HEK293 (cell line): ENCODE results near the gene COL5A3.

Experiments
- CTCF ChIA-PET: fragments of 350-600 bp; formaldehyde crosslinking; extraction: SDS; loops from one replicate; lab custom pipeline; 2021; ENCODE audit warnings: antibody characterized with exemption; lab: Yijun Ruan, JAX
- POLR2A ChIA-PET: fragments of 300-600 bp; formaldehyde crosslinking; extraction: SDS; loops from one replicate; lab custom pipeline; 2020; ENCODE audit warnings: antibody characterized with exemption, inconsistent platforms; lab: Yijun Ruan, JAX
- H3K27ac ChIP-seq: fragments of 200-500 bp; sonication (Bioruptor generic); 2 replicates; pipeline ENCODE4 v1.5.1; 2014; ENCODE audit warnings: low read depth, low read length, control low read depth, inconsistent platforms; ENCODE audit errors: extremely low read depth
- H3K36me3 ChIP-seq, 2 experiments: fragments of 200-500 bp in 1 of 2; sonication (Bioruptor generic) in 1 of 2; 1 replicate in 1 of 2; 2 replicates in 1 of 2; pipeline ENCODE4 v1.5.1; 2014 to 2017; ENCODE audit warnings: inconsistent platforms in 2 of 2, low read length in 2 of 2; ENCODE audit not compliant: control insufficient read depth in 2 of 2, insufficient read depth in 1 of 2
- H3K4me1 ChIP-seq: fragments of 200-500 bp; sonication (Bioruptor generic); 2 replicates; pipeline ENCODE4 v1.5.1; 2014; ENCODE audit warnings: mild to moderate bottlenecking, low read length, inconsistent platforms; ENCODE audit not compliant: control insufficient read depth, insufficient read depth
- H3K4me3 ChIP-seq: 2 replicates; pipeline ENCODE4 v1.5.1; 2011; ENCODE audit warnings: low read depth, mild to moderate bottlenecking, control low read depth, low read length, moderate library complexity
- H3K9me3 ChIP-seq: fragments of 200-500 bp; sonication (Bioruptor generic); 2 replicates; pipeline ENCODE4 v1.5.1; 2014; ENCODE audit warnings: low read depth, low read length, inconsistent platforms; ENCODE audit not compliant: control insufficient read depth, insufficient read depth
- GLIS1 ChIP-seq: fragments of 450-650 bp; formaldehyde crosslinking; IDR thresholded peaks from 2 replicates; pipeline ENCODE4 v1.5.1; 2016; ENCODE audit warnings: missing biosample characterization, missing genetic modification characterization
- GLIS2 ChIP-seq: fragments of 450-650 bp; formaldehyde crosslinking; IDR thresholded peaks from 2 replicates; pipeline ENCODE4 v1.5.1; 2016; ENCODE audit warnings: missing biosample characterization, missing genetic modification characterization
- REPIN1 ChIP-seq: fragments of 450-650 bp; formaldehyde crosslinking; IDR thresholded peaks from 2 replicates; pipeline ENCODE4 v1.5.1; 2017; ENCODE audit warnings: missing biosample characterization, missing genetic modification characterization, low read depth
- SP7 ChIP-seq: fragments of 450-650 bp; formaldehyde crosslinking; IDR thresholded peaks from 2 replicates; pipeline ENCODE4 v1.5.1; 2016; ENCODE audit warnings: missing biosample characterization, missing genetic modification characterization
- TCF7L2 ChIP-seq: IDR thresholded peaks from 2 replicates; pipeline ENCODE4 v1.6.1; 2011; ENCODE audit warnings: low read depth, mild to moderate bottlenecking, inconsistent platforms, low read length, moderate library complexity, borderline replicate concordance
- TRIM28 ChIP-seq: IDR thresholded peaks from 2 replicates; pipeline ENCODE4 v1.6.1; 2011; ENCODE audit warnings: low read length, control low read depth, borderline replicate concordance
- ZBTB20 ChIP-seq: fragments of 450-650 bp; formaldehyde crosslinking; IDR thresholded peaks from 2 replicates; pipeline ENCODE4 v1.5.1; 2016; ENCODE audit warnings: missing biosample characterization, missing genetic modification characterization
- ZBTB48 ChIP-seq: fragments of 450-650 bp; formaldehyde crosslinking; IDR thresholded peaks from 2 replicates; pipeline ENCODE4 v1.5.1; 2016; ENCODE audit warnings: missing biosample characterization, missing genetic modification characterization
- ZNF140 ChIP-seq: fragments of 450-650 bp; formaldehyde crosslinking; IDR thresholded peaks from 2 replicates; pipeline ENCODE4 v1.5.1; 2016; ENCODE audit warnings: missing biosample characterization, missing genetic modification characterization
- ZNF223 ChIP-seq: fragments of 450-650 bp; formaldehyde crosslinking; IDR thresholded peaks from 2 replicates; pipeline ENCODE4 v1.5.1; 2016; ENCODE audit warnings: missing biosample characterization, missing genetic modification characterization
- ZNF600 ChIP-seq: fragments of 450-650 bp; formaldehyde crosslinking; IDR thresholded peaks from 2 replicates; pipeline ENCODE4 v1.5.1; 2016; ENCODE audit warnings: missing biosample characterization, missing genetic modification characterization
- ZNF768 ChIP-seq: fragments of 450-650 bp; formaldehyde crosslinking; IDR thresholded peaks from 2 replicates; pipeline ENCODE4 v1.5.1; 2018; ENCODE audit warnings: missing biosample characterization, mild to moderate bottlenecking, missing genetic modification characterization
- TF ChIP-seq, protein P1 (sequence below): fragments of 450-650 bp; formaldehyde crosslinking; conservative IDR thresholded peaks from 2 replicates; pipeline ENCODE4 v1.5.1; 2016; ENCODE audit warnings: low read depth, missing biosample characterization, missing genetic modification characterization
- TF ChIP-seq, protein P2 (sequence below): fragments of 450-650 bp; formaldehyde crosslinking; IDR thresholded peaks from 2 replicates; pipeline ENCODE4 v1.5.1; 2016; ENCODE audit warnings: missing biosample characterization, missing genetic modification characterization, borderline replicate concordance
- TF ChIP-seq, protein P3 (sequence below): fragments of 450-650 bp; formaldehyde crosslinking; IDR thresholded peaks from 2 replicates; pipeline ENCODE4 v1.5.1; 2016; ENCODE audit warnings: missing biosample characterization, missing genetic modification characterization
- TF ChIP-seq, protein P4 (sequence below): fragments of 450-650 bp; formaldehyde crosslinking; IDR thresholded peaks from 2 replicates; pipeline ENCODE4 v1.5.1; 2016; ENCODE audit warnings: missing biosample characterization, missing genetic modification characterization

Gene COL5A3

DNA sequence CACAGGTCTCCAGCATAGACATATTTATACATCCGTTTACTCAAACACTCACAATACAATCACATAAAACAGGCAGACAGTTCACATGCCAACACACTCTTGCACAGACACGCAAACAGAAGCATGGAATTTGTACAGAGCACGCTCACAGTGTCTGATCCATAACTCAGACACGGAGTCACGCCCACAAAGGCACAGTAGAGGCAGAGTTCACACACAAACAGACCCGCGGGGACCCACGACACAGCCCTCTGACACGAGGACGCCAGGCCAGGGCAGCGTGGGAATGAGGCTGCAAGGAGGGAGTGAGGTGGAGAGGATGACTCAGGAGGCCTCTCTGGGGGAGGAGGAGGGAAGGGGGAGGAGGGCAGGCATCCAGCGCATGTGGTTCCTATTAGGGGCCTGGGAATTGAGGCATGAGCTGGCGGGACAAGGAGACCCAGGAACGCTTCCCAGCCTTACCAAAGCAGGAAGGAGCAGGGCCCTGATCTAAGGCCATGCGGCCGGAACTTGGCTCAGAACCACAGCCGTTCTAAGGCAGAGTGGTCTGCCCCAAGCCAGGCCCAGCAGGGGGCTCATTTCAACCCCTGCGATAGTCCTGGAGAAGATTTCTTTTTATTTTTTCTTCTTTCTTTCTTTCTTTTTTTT lies 64.9 kb downstream of the COL5A3 start (continued):
- TF ChIP-seq REPIN1 (tag by site-specific recombination) = no peak
- peak; percentile 95 for TF ChIP-seq ZNF223 (tag by site-specific recombination)
- no peak for TF ChIP-seq ZNF140 (tag by site-specific recombination)
- peak; percentile 61 for TF ChIP-seq GLIS2
- peak; percentile 60; the same call in 1 of the 2 replicates for TF ChIP-seq SP7 (tag by site-specific recombination)
- TF ChIP-seq, protein P1, sequence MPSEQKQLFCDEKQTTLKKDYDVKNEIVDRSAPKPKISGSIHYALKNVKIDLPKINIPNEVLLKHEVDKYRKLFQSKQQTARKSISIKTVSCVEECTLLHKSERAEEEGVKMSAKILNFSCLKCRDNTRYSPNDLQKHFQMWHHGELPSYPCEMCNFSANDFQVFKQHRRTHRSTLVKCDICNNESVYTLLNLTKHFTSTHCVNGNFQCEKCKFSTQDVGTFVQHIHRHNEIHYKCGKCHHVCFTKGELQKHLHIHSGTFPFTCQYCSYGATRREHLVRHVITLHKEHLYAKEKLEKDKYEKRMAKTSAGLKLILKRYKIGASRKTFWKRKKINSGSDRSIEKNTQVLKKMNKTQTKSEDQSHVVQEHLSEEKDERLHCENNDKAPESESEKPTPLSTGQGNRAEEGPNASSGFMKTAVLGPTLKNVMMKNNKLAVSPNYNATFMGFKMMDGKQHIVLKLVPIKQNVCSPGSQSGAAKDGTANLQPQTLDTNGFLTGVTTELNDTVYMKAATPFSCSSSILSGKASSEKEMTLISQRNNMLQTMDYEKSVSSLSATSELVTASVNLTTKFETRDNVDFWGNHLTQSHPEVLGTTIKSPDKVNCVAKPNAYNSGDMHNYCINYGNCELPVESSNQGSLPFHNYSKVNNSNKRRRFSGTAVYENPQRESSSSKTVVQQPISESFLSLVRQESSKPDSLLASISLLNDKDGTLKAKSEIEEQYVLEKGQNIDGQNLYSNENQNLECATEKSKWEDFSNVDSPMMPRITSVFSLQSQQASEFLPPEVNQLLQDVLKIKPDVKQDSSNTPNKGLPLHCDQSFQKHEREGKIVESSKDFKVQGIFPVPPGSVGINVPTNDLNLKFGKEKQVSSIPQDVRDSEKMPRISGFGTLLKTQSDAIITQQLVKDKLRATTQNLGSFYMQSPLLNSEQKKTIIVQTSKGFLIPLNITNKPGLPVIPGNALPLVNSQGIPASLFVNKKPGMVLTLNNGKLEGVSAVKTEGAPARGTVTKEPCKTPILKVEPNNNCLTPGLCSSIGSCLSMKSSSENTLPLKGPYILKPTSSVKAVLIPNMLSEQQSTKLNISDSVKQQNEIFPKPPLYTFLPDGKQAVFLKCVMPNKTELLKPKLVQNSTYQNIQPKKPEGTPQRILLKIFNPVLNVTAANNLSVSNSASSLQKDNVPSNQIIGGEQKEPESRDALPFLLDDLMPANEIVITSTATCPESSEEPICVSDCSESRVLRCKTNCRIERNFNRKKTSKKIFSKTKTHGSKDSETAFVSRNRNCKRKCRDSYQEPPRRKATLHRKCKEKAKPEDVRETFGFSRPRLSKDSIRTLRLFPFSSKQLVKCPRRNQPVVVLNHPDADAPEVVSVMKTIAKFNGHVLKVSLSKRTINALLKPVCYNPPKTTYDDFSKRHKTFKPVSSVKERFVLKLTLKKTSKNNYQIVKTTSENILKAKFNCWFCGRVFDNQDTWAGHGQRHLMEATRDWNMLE = no peak
- TF ChIP-seq, protein P2, sequence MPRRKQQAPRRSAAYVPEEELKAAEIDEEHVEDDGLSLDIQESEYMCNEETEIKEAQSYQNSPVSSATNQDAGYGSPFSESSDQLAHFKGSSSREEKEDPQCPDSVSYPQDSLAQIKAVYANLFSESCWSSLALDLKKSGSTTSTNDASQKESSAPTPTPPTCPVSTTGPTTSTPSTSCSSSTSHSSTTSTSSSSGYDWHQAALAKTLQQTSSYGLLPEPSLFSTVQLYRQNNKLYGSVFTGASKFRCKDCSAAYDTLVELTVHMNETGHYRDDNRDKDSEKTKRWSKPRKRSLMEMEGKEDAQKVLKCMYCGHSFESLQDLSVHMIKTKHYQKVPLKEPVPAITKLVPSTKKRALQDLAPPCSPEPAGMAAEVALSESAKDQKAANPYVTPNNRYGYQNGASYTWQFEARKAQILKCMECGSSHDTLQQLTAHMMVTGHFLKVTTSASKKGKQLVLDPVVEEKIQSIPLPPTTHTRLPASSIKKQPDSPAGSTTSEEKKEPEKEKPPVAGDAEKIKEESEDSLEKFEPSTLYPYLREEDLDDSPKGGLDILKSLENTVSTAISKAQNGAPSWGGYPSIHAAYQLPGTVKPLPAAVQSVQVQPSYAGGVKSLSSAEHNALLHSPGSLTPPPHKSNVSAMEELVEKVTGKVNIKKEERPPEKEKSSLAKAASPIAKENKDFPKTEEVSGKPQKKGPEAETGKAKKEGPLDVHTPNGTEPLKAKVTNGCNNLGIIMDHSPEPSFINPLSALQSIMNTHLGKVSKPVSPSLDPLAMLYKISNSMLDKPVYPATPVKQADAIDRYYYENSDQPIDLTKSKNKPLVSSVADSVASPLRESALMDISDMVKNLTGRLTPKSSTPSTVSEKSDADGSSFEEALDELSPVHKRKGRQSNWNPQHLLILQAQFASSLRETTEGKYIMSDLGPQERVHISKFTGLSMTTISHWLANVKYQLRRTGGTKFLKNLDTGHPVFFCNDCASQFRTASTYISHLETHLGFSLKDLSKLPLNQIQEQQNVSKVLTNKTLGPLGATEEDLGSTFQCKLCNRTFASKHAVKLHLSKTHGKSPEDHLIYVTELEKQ (tag by site-specific recombination) = 0 out of 2 replicates have a peak, but pooled peaks have one; percentile 6
- TF ChIP-seq ZNF600 (tag by site-specific recombination) = peak; percentile 94
- no peak for TF ChIP-seq TRIM28
- TF ChIP-seq, protein P3, sequence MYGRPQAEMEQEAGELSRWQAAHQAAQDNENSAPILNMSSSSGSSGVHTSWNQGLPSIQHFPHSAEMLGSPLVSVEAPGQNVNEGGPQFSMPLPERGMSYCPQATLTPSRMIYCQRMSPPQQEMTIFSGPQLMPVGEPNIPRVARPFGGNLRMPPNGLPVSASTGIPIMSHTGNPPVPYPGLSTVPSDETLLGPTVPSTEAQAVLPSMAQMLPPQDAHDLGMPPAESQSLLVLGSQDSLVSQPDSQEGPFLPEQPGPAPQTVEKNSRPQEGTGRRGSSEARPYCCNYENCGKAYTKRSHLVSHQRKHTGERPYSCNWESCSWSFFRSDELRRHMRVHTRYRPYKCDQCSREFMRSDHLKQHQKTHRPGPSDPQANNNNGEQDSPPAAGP (tag by site-specific recombination) = 0 out of 2 replicates have a peak, but pooled peaks have one; percentile 61
- TF ChIP-seq ZBTB48 (tag by site-specific recombination) = peak; percentile 51; the same call in 1 of the 2 replicates
- no peak for TF ChIP-seq TCF7L2
- TF ChIP-seq, protein P4, sequence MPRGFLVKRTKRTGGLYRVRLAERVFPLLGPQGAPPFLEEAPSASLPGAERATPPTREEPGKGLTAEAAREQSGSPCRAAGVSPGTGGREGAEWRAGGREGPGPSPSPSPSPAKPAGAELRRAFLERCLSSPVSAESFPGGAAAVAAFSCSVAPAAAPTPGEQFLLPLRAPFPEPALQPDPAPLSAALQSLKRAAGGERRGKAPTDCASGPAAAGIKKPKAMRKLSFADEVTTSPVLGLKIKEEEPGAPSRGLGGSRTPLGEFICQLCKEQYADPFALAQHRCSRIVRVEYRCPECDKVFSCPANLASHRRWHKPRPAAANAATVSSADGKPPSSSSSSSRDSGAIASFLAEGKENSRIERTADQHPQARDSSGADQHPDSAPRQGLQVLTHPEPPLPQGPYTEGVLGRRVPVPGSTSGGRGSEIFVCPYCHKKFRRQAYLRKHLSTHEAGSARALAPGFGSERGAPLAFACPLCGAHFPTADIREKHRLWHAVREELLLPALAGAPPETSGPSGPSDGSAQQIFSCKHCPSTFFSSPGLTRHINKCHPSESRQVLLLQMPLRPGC = peak; percentile 90
- TF ChIP-seq ZBTB20 (tag by site-specific recombination) = peak; percentile 18; the same call in 1 of the 2 replicates
- peak; percentile 84 for TF ChIP-seq GLIS1 (tag by site-specific recombination)
- TF ChIP-seq, all 188 proteins: peak for 21

DNA sequence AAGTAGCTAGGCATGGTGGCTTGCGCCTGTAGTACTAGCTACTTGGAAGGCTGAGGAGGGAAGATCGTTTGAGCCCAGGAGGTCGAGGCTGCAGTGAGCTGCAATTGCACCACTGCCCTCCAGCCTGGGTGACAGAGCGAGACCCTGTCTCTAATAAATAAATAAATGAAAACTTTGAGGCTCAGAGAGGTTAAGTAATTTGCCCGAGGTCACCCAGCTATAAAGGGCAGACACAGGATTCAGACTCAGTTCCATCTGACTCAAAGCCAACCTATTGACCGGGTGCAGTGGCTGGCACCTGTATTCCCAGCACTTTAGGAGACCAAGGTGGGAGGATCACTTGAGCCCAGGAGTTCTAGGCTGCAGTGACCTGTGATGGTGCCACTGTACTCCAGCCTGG lies 66.6 kb downstream of the COL5A3 start:
- Histone ChIP-seq H3K36me3 (no peaks in the 10 kb centered on the region), H3K4me1 (no peaks in the 10 kb centered on the region), H3K27ac (no peak overlapping the region), H3K4me3 (no peak overlapping the region), H3K9me3 (no peaks in the 10 kb centered on the region)
- 0 out of 2 replicates have a peak, but pooled peaks have one; percentile 15 for TF ChIP-seq ZNF768
- TF ChIP-seq, protein P4 = no peak
- ChIA-PET POLR2A (no interaction called here), CTCF (interaction anchor here (0.6 to 2.0 kb wide), 4 partner anchors 17 to 500 kb away, joined by 3 to 10 read pairs (median 4); no protein-coding TSS in a partner anchor)
